Measurements from ENCODE around the gene KYNU. TPM values are rescaled to one million over a fixed set of nuclear protein-coding genes. Genes with fewer than 3 reads are reported as not detected.
"Not testable (repeated sequence)": the region's sequence is repeated elsewhere in the genome, so short reads cannot be mapped to it uniquely, and the experiment has no call there.

The KYNU gene
- total RNA-seq, 5 donors from 2014 or later (not counting 1 experiment from before 2014, with no cell fraction given) = 0.30 to 1.8 (median 0.77) TPM; not detected in 1

DNA sequence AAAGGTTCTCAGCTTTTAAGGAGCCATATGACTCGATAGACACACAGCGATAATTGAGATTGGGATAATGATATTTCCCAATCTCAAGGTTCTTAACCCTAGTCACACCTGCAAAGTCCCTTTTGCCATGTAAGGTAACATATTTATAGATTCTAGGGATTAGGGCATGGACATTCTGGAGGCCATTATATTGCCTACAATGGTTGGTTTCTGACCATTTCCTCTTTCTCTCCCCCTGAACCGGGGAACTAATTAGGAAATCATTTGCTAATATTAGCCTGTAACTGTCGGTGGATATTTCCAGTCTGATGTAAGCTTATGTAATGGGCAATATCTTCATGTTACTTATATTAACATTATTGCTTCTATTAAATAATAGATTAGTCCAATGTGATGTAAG is 210.9 kb downstream of the KYNU start:
- H3K4me1 Mint-ChIP-seq = peaks cover 4 to 25% (median 18%) of the 10 kb centered on the region in 3 donors
- no CpG with 5 or more reads among the region's 4 CpGs for WGBS (ENCODE audit: insufficient coverage)
- H3K27ac Mint-ChIP-seq = no peak overlapping the region
- Histone ChIP-seq H3K27me3 (replicated peaks in 1 of 2; ENCODE audit: control insufficient read depth in 2 of 2, extremely low read depth in 1 of 2, insufficient read depth in 2 of 2, low read length in 1 of 2) (no peaks in the 10 kb centered on the region), H3K36me3 (ENCODE audit: control insufficient read depth in 2 of 2, extremely low read depth in 1 of 2, insufficient read depth in 1 of 2, low read length in 1 of 2) (no peaks in the 10 kb centered on the region), H3K4me3 (ENCODE audit: control insufficient read depth in 1 of 2, extremely low read depth in 1 of 2, low read length in 1 of 2) (no peak overlapping the region), H3K27ac (ENCODE audit: low read length) (no peak overlapping the region), H3K9me3 (no peaks in the 10 kb centered on the region), H3K4me1 (ENCODE audit: control insufficient read depth in 1 of 2, extremely low read depth in 1 of 2, insufficient read depth in 2 of 2, low read length in 2 of 2) (no peaks in the 10 kb centered on the region)
- no peaks in the 10 kb centered on the region for H3K27me3 Mint-ChIP-seq
- H3K36me3 Mint-ChIP-seq = no peaks in the 10 kb centered on the region
- H3K4me3 Mint-ChIP-seq = no peak overlapping the region
- H3K9me3 Mint-ChIP-seq = no peaks in the 10 kb centered on the region
- ChIA-PET CTCF (no interaction called here), POLR2A (interaction anchor here in 1 of 2 donors (1.1 kb wide), 1 partner anchor 8 kb away, joined by 3 read pairs; no protein-coding TSS in a partner anchor)
- DNase-seq = no peak
- no peak for ATAC-seq (replicated peaks in 1 of 4)

DNA sequence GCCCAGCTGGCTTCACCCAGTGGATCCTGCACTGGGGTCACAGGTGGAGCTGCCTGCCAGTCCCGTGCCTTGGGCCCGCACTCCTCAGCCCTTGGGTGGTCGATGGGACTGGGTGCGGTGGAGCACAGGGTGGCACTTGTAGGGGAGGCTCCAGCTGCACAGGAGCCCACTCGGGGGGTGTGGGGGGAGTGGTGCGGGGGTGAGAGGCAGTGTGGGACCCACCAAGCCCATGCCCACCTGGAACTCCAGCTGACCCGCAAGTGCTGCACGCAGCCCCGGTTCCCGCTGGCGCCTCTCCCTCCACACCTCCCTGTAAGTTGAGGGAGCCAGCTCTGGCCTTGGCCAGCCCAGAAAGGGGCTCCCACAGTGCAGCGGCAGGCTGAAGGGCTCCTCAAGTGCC is 212.1 kb downstream of the KYNU start:
- H3K27me3 ChIP-seq (replicated peaks in 1 of 2; ENCODE audit: control insufficient read depth in 2 of 2, extremely low read depth in 1 of 2, insufficient read depth in 2 of 2, low read length in 1 of 2); H3K27ac ChIP-seq (ENCODE audit: low read length); POLR2A ChIA-PET; H3K36me3 Mint-ChIP-seq; H3K9me3 Mint-ChIP-seq; H3K9me3 ChIP-seq; H3K27ac Mint-ChIP-seq; ATAC-seq (replicated peaks in 1 of 4); H3K27me3 Mint-ChIP-seq; H3K4me3 ChIP-seq (ENCODE audit: control insufficient read depth in 1 of 2, extremely low read depth in 1 of 2, low read length in 1 of 2); H3K36me3 ChIP-seq (ENCODE audit: control insufficient read depth in 2 of 2, extremely low read depth in 1 of 2, insufficient read depth in 1 of 2, low read length in 1 of 2); H3K4me3 Mint-ChIP-seq; DNase-seq; H3K4me1 ChIP-seq (ENCODE audit: control insufficient read depth in 1 of 2, extremely low read depth in 1 of 2, insufficient read depth in 2 of 2, low read length in 2 of 2): not testable (repeated sequence)
- H3K4me1 Mint-ChIP-seq = peaks cover 4 to 15% (median 8%) of the 10 kb centered on the region in 3 donors
- CTCF ChIA-PET = interaction anchor here in 1 of 2 donors (1.1 kb wide), 1 partner anchor 23 kb away, joined by 3 read pairs; no protein-coding TSS in a partner anchor
- 98% methylated on average over 6 of the region's 12 CpGs for WGBS (ENCODE audit: insufficient coverage)

All from T-cell (primary cell).